HG03378 (cell line): ENCODE results near the gene MINDY2.
"Not testable (repeated sequence)": the region's sequence is repeated elsewhere in the genome, so short reads cannot be mapped to it uniquely, and the experiment has no call there.

ENCODE experiments used
- ATAC-seq: cut with Tn5 transposase; IDR thresholded peaks from one replicate; pipeline ENCODE4 v1.9.1; 2021; ENCODE audit warnings: mild to moderate bottlenecking, moderate library complexity; ENCODE audit not compliant: unreplicated experiment

The MINDY2 gene

DNA sequence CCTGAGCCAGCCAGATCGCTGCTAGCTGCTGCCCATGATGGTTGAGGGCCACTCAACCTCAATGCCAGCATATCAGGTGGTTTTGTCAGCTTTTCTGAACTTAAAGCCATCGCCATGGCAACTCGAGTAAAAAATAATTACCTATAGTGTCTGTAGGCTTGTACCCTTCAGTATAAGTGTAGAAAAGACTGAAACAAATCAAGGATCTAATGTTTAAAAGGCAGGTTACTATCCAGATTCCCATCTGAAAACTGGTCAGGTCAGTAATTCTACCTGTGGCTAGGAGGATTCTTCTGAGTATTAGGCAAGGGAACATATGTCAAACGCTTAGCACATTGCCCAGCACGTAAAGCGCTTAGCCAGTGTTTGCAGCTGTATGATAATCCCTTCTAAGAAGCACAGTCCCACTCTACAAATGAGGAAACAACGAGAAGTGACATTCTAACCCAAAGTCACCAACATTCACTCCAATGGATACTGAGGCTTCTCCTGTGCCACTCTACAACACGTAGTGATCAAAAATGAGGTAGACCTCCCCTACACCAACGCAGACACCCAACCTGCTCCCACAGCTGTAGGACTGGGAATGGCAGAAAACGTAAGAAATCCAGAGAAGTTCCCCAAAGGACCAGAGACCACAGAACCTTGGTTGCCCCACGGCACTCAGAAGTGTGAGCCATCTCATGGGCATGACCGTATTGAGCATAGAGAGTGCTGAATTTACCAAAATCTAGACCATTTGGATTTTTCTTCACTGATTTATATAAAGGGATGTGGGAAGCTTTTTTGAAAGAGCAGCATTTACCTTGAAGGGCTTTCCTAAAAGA lies 107.1 kb downstream of the MINDY2 start:
- no peak for ATAC-seq

DNA sequence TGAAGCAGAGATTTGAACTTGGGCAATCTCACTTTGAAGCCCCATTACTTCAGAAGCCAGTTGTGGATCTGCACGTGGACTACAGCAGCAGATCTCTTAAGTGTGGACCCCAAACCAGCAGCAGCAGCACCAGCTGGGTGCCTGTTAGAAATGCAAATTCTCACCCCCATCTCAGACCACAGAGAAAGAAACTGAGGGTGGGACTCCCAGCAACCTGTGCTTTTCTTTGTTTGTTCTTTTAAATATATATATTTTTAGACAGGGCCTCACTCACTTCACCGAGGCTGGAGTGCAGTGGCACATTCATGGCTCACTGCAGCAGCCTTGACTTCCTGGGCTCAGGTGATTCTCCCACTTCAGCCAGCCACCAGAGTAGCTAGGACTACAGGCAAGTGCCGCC lies 109.2 kb downstream of the MINDY2 start:
- no peak for ATAC-seq

- ATAC-seq = no peak
Measured at GRCh38 chr15:58882243-58882642, 111.1 kb downstream of the MINDY2 start.

DNA sequence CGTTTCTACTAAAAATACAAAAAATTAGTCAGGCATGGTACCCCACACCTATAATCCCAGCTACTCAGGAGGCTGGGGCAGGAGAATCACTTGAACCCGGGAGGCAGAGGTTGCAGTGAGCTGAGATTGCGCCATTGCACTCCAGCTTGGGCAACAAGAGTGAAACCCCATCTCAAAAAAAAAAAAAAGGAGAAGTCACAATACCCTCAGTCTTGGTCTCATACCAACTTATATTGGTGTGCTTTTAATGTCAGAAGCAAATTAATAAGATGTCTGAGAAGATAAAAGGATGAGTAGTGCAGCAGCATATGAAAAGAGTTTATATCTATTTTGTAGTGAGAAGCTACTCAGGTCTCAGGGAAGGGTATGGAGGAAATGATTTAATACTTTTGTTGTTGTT lies 112.8 kb downstream of the MINDY2 start:
- not testable (repeated sequence) for ATAC-seq

DNA sequence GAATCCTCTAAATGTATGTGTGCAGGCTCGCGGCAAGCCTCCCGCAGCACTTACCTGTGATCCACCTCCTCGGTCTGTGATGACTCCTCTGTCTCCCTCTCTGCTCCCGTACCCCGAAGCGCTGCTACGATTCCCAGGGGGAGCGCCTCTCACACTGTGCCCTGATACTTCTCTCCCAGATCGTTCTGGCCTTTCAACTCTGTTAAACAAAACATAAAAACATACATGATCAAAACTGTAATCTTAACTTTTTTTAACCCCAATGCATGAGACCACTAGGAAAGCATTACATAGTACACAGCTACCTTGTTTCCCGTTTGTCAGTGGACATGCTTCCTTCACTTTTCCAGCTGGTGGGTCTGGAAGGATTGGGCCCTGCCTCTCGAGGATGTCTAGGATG lies 115.8 kb downstream of the MINDY2 start:
- no peak for ATAC-seq

- ATAC-seq = no peak
Measured at GRCh38 chr15:58889363-58889762, 118.3 kb downstream of the MINDY2 start.

DNA sequence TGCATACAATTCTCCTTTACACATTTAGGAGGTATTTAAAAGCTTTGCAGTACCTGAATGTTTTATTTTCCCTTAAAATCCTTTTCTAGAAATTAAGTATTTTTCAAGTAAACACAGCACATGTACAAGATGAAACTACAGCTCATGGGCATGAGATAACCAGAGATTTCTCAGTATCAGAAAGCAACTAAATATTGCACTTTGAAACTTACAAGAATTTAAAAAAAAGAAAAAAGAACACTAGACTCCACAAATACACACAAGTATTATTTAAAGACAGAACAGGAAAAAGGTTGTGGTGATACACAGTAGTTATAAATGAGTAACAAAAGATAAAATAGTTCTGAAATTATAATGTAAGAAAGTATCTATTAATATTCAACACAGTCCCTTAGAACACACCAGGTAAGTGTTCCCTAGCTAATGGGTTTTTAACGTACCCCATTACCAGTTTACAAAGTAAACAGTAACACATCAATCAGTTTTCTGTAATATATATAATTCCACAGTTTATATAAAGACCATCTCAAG lies 127.1 kb downstream of the MINDY2 start:
- no peak for ATAC-seq

GRCh38 chr15:58900631-58901030 lies 129.5 kb downstream of the MINDY2 start:
- ATAC-seq = no peak

DNA sequence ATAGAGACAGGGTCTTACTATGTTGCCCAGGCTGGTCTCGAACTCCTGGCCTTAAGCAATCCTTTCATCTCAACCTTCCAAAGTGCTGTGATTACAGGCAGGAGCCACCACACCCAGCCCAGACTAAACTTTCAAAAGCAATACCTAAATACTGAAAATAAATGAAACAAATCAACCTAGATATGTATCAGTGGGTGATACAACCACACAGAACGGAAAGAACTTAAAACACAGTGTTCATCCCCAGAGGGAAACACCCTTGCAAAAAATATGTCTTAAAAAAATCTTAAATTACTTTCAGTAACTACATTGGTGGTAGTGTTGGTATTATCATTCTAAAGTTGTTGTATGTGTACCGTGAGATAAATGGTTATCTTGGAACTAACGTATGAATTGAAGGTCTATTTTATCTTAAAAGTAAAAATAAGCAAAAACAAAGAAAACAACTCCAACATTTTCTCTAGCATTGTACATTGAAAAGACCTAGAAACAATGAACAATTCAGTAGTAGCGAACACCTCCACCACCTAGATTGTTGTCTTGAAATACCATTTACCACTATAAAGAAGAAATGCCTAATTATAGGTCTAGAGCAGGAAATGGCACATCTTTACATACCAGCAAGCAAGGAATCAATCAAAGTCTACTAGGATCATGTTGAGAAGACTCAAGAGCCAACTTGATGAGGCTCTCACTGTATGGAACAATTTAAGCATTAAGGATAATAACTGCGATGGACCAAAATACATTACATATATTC lies 137.6 kb downstream of the MINDY2 start:
- no peak for ATAC-seq

DNA sequence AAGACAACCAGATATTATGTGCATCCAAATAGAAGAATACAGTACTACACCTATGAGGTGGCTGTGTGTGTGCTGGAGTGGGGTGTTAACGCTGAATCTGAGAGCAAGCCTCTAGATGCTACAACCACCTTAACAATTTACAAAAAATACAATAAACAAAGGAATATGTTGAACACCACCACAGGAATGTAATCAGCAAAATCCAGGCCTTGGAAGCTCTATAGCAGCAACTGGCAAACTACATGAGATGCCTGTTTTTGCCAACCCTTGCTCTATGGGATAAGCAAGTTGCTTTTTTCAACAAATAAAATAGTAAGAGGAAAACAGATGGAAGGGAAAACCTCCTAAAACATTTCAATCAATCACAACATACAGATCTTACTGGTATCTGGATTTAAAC lies 138.5 kb downstream of the MINDY2 start:
- ATAC-seq = no peak

- no peak for ATAC-seq
Measured at GRCh38 chr15:58910456-58910855, 139.4 kb downstream of the MINDY2 start.
